Esophagus muscularis mucosa (tissue), 4 donors: ENCODE measurements around the gene HTT.

Experiments used
- CTCF ChIP-seq, 3 experiments: fragments of 200-600 bp in 2 of 3; fragments of 450-650 bp in 1 of 3; sonication (generic) in 2 of 3; IDR thresholded peaks; one replicate each; pipeline ENCODE4 v1.5.1; 2017 to 2019; ENCODE audit warnings: antibody characterized with exemption in 3 of 3, mild to moderate bottlenecking in 2 of 3, moderate library complexity in 1 of 3
- EP300 ChIP-seq: sonication (generic); formaldehyde crosslinking; IDR thresholded peaks from one replicate; pipeline ENCODE4 v1.6.1; 2017; ENCODE audit warnings: antibody characterized with exemption
- POLR2A ChIP-seq: fragments of 450-650 bp; IDR thresholded peaks from one replicate; pipeline ENCODE4 v1.6.1; 2017; ENCODE audit warnings: antibody characterized with exemption, moderate library complexity, mild to moderate bottlenecking, low read depth
- POLR2AphosphoS5 ChIP-seq, 2 donors: sonication (generic); formaldehyde crosslinking; IDR thresholded peaks; one replicate each; pipeline ENCODE4 v1.6.1; 2017; ENCODE audit warnings: antibody characterized with exemption in 2 of 2

GRCh38 chr4:3121110-3121509 is 46.6 kb downstream of the HTT start:
- TF ChIP-seq CTCF (IDR thresholded peaks at IDR 0.05) = no peak
- no peak for TF ChIP-seq EP300
- TF ChIP-seq POLR2A = no peak
- TF ChIP-seq POLR2AphosphoS5 (IDR thresholded peaks at IDR 0.05) = no peak
